Neuronal stem cell (in vitro differentiated cells): ENCODE measurements around the gene PARD3B.

ENCODE experiments used
- DNase-seq: peaks from one replicate; pipeline ENCODE4 v3.0.0-alpha.2; 2013; ENCODE audit warnings: low spot score
- H2AFZ ChIP-seq: one replicate; pipeline ENCODE4 v1.6.1; 2013; ENCODE audit warnings: mild to moderate bottlenecking, low read length, inconsistent platforms
- H2AK5ac ChIP-seq: 2 replicates; pipeline ENCODE4 v1.6.1; 2013; ENCODE audit warnings: low read depth, mild to moderate bottlenecking, inconsistent platforms, low read length, moderate library complexity, mixed read lengths
- H2BK120ac ChIP-seq: 2 replicates; pipeline ENCODE4 v1.6.1; 2013; ENCODE audit warnings: low read depth, mild to moderate bottlenecking, inconsistent platforms, low read length, moderate library complexity, mixed read lengths
- H2BK12ac ChIP-seq: one replicate; pipeline ENCODE4 v1.6.1; 2013; ENCODE audit warnings: low read length, inconsistent platforms
- H2BK15ac ChIP-seq: 2 replicates; pipeline ENCODE4 v1.6.1; 2013; ENCODE audit warnings: mild to moderate bottlenecking, low read length, inconsistent platforms, mixed read lengths
- H2BK5ac ChIP-seq: one replicate; pipeline ENCODE4 v1.6.1; 2013; ENCODE audit warnings: inconsistent platforms, mild to moderate bottlenecking, low read length, moderate library complexity
- H3K14ac ChIP-seq: one replicate; pipeline ENCODE4 v1.6.1; 2013; ENCODE audit warnings: low read length, inconsistent platforms
- H3K18ac ChIP-seq: 2 replicates; pipeline ENCODE4 v1.6.1; 2013; ENCODE audit warnings: low read length, inconsistent platforms
- H3K23ac ChIP-seq: 2 replicates; pipeline ENCODE4 v1.6.1; 2013; ENCODE audit warnings: low read depth, mild to moderate bottlenecking, mixed read lengths, low read length, inconsistent platforms; ENCODE audit not compliant: poor library complexity
- H3K27ac ChIP-seq: replicated peaks from 3 replicates; pipeline ENCODE4 v1.5.1; 2013; ENCODE audit warnings: low read length, inconsistent platforms
- H3K27me3 ChIP-seq, 3 experiments: 2 replicates each; pipeline ENCODE4 v1.6.1; 2013; ENCODE audit warnings: low read length in 3 of 3, mild to moderate bottlenecking in 2 of 3, inconsistent platforms in 1 of 3, low read depth in 1 of 3, mixed read lengths in 1 of 3, moderate library complexity in 1 of 3; ENCODE audit not compliant: control insufficient read depth in 3 of 3, insufficient read depth in 3 of 3
- H3K36me3 ChIP-seq, 2 donors: replicated peaks in 1 of 2; 2 replicates each; pipeline ENCODE4 v1.6.1; 2013; ENCODE audit warnings: low read length in 2 of 2; ENCODE audit not compliant: control insufficient read depth in 2 of 2, insufficient read depth in 2 of 2
- H3K4ac ChIP-seq: 2 replicates; pipeline ENCODE4 v1.6.1; 2013; ENCODE audit warnings: inconsistent platforms, mild to moderate bottlenecking, low read length, moderate library complexity
- H3K4me1 ChIP-seq, 2 donors: 1 replicate in 1 of 2; 2 replicates in 1 of 2; pipeline ENCODE4 v1.6.1; 2013; ENCODE audit warnings: low read length in 2 of 2, low read depth in 1 of 2; ENCODE audit not compliant: control insufficient read depth in 2 of 2, insufficient read depth in 1 of 2
- H3K4me2 ChIP-seq: one replicate; pipeline ENCODE4 v1.6.1; 2013; ENCODE audit warnings: mild to moderate bottlenecking, low read length, inconsistent platforms; ENCODE audit not compliant: insufficient read depth, poor library complexity, severe bottlenecking
- H3K4me3 ChIP-seq, 2 donors: 2 replicates each; pipeline ENCODE4 v1.5.1; 2013; ENCODE audit warnings: low read length in 2 of 2, mild to moderate bottlenecking in 2 of 2, inconsistent platforms in 1 of 2, moderate library complexity in 1 of 2
- H3K79me1 ChIP-seq: one replicate; pipeline ENCODE4 v1.6.1; 2013; ENCODE audit warnings: low read depth, mild to moderate bottlenecking, inconsistent platforms, low read length, moderate library complexity
- H3K9ac ChIP-seq: one replicate; pipeline ENCODE4 v1.6.1; 2013; ENCODE audit warnings: mild to moderate bottlenecking, low read depth, low read length, inconsistent platforms; ENCODE audit not compliant: poor library complexity
- H3K9me3 ChIP-seq, 2 donors: replicated peaks in 1 of 2; 2 replicates each; pipeline versions ENCODE3 to v1.6.1; 2013; ENCODE audit warnings: low read length in 2 of 2, mild to moderate bottlenecking in 2 of 2, inconsistent platforms in 1 of 2, low read depth in 1 of 2, mixed read lengths in 1 of 2, moderate library complexity in 1 of 2; ENCODE audit not compliant: control insufficient read depth in 2 of 2, insufficient read depth in 1 of 2
- H4K8ac ChIP-seq: one replicate; pipeline ENCODE4 v1.6.1; 2013; ENCODE audit warnings: low read depth, mild to moderate bottlenecking, inconsistent platforms, low read length, moderate library complexity
- H4K91ac ChIP-seq: one replicate; pipeline ENCODE4 v1.6.1; 2013; ENCODE audit warnings: low read length, low read depth, mild to moderate bottlenecking, inconsistent platforms; ENCODE audit not compliant: poor library complexity
- WGBS, 2 donors: extraction: QIAGEN DNeasy Blood & Tissue Kit; methylation state at CpG; one replicate each; pipeline ENCODE4 v1.1.7; 2013; ENCODE audit warnings: missing lambda C conversion rate in 2 of 2, mixed read lengths in 1 of 2; ENCODE audit not compliant: insufficient read length in 2 of 2, insufficient replicate concordance in 1 of 2; ENCODE audit errors: extremely low coverage in 2 of 2; 5-methylcytosine and 5-hydroxymethylcytosine counted together

PARD3B gene

DNA sequence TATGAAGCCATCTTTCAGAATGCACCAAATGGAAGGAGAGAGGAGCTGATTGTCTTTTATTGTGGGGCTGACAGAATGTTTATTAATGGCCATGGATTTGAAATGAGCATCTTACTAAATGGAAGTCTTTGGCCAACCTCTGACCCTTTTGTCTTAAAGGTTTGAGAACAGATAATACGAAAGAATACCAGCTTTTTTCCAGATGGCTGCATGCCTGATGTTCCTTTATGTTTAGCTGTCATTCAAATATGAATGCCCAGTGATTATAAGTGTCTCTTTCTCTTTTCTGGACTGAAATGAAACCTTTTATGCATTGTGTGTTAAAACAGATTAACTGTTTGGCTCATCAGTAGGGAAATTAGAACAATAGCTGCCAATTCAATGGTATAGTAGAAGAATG lies 46.0 kb downstream of the PARD3B start:
- Histone ChIP-seq H2BK12ac (no peak overlapping the region), H3K23ac (no peak overlapping the region), H3K4me2 (no peak overlapping the region), H2AK5ac (no peak overlapping the region), H2BK15ac (no peak overlapping the region), H3K4me3 (no peak overlapping the region), H2BK5ac (no peak overlapping the region), H2BK120ac (no peak overlapping the region), H3K27ac (no peak overlapping the region), H3K4me1 (peaks cover 6 to 36% of the 10 kb centered on the region in 2 donors), H3K36me3 (no peaks in the 10 kb centered on the region), H3K18ac (no peak overlapping the region), H4K91ac (no peak overlapping the region), H3K79me1 (no peaks in the 10 kb centered on the region), H3K14ac (no peak overlapping the region), H2AFZ (no peak overlapping the region), H3K27me3 (no peaks in the 10 kb centered on the region), H3K4ac (no peak overlapping the region), H3K9me3 (peaks cover 7 to 25% of the 10 kb centered on the region in 2 donors), H4K8ac (no peak overlapping the region), H3K9ac (no peak overlapping the region)
- DNase-seq = peak; percentile 12
- no CpG with 5 or more reads among the region's 1 CpG for WGBS, 2 donors

DNA sequence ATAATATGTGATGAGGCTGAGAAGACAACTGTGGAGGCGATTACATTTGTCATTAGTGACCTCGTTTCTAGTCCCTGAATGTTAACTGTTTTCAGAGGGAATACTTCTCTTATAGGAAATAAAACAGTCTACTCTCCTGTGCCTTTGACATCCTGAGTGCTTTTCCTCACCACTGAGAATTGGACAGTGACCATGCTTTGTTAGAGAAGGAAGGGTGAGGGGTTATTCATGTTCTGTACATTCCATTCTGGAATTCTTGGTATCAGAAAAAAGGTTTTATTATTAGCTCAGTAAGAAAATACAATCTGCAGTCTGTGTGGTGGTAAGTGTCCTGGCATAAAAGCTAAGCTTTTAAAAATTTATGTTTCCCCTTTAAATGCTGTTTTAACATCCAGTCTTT lies 58.8 kb downstream of the PARD3B start:
- Histone ChIP-seq H2AK5ac (no peak overlapping the region), H3K36me3 (peaks cover 0 to 2% of the 10 kb centered on the region in 2 donors), H3K14ac (no peak overlapping the region), H3K4me3 (no peak overlapping the region), H2BK15ac (no peak overlapping the region), H4K91ac (no peak overlapping the region), H3K27me3 (no peaks in the 10 kb centered on the region), H3K27ac (no peak overlapping the region), H2BK12ac (no peak overlapping the region), H3K79me1 (no peaks in the 10 kb centered on the region), H3K9ac (no peak overlapping the region), H2AFZ (no peak overlapping the region), H3K4me1 (peaks cover 3 to 9% of the 10 kb centered on the region in 2 donors), H3K9me3 (peaks cover 0 to 21% of the 10 kb centered on the region in 2 donors), H3K18ac (no peak overlapping the region), H3K4me2 (no peak overlapping the region), H3K23ac (no peak overlapping the region), H2BK5ac (no peak overlapping the region), H2BK120ac (no peak overlapping the region), H4K8ac (no peak overlapping the region), H3K4ac (no peak overlapping the region)
- DNase-seq = no peak
- WGBS, 2 donors = no CpG with 5 or more reads among the region's 2 CpGs

DNA sequence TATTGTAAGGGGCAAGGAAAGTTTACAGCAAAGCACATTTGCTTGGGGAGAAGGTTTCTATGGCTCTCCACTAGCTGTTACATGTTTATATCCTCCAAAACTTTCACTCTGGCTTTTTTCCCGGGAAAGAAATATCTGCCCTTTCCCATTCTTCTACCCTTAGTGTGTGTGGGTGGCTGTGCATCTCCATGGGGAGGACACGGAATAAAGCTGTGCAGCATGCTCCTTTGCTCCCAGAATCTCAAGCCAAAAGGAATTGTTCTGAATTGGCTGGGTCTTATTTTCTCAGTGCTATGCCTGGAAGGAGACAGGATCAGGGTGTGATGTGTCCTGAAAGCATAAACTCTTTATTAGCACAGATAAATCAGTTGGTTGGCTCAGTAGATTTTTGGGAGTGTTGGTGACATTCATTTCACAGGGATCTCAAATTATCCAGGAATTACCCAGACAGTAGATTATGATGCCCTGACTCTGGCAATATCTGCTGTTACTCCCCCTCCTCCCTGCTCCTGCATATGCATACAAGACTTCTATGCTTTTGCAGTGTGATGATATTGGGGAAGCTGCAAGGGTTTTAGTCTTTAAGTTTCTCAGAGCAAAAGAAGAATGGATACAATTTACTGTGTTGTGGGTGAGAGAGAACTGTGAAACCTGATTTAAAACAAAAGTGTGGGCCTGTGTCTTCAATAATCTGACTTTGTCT lies 63.1 kb downstream of the PARD3B start:
- no peak overlapping the region for H2BK12ac ChIP-seq
- H3K18ac ChIP-seq = no peak overlapping the region
- no peak overlapping the region for H3K14ac ChIP-seq
- no peak overlapping the region for H4K91ac ChIP-seq
- no peak overlapping the region for H2BK5ac ChIP-seq
- H3K9ac ChIP-seq = no peak overlapping the region
- no peak overlapping the region for H2AFZ ChIP-seq
- DNase-seq = no peak
- no peaks in the 10 kb centered on the region for H3K9me3 ChIP-seq
- no peak overlapping the region for H3K4ac ChIP-seq
- H3K4me3 ChIP-seq = no peak overlapping the region
- no peak overlapping the region for H2BK120ac ChIP-seq
- H3K4me1 ChIP-seq = peaks cover 3 to 9% of the 10 kb centered on the region in 2 donors
- H3K27ac ChIP-seq = no peak overlapping the region
- no peak overlapping the region for H2BK15ac ChIP-seq
- H3K4me2 ChIP-seq = no peak overlapping the region
- no peaks in the 10 kb centered on the region for H3K27me3 ChIP-seq
- no peak overlapping the region for H4K8ac ChIP-seq
- WGBS, 2 donors = no CpG with 5 or more reads among the region's 2 CpGs
- H3K36me3 ChIP-seq = peaks cover 0 to 2% of the 10 kb centered on the region in 2 donors
- H3K23ac ChIP-seq = no peak overlapping the region
- no peaks in the 10 kb centered on the region for H3K79me1 ChIP-seq
- H2AK5ac ChIP-seq = no peak overlapping the region

- no CpG with 5 or more reads among the region's 5 CpGs for WGBS, 2 donors
- H3K27ac ChIP-seq = no peak overlapping the region
- H4K91ac ChIP-seq = no peak overlapping the region
- H2BK12ac ChIP-seq = no peak overlapping the region
- no peak overlapping the region for H3K14ac ChIP-seq
- H2AFZ ChIP-seq = no peak overlapping the region
- no peaks in the 10 kb centered on the region for H3K36me3 ChIP-seq
- H3K4ac ChIP-seq = no peak overlapping the region
- H3K4me1 ChIP-seq = peaks cover 1 to 9% of the 10 kb centered on the region in 2 donors
- no peak overlapping the region for H2BK120ac ChIP-seq
- no peak overlapping the region for H3K4me3 ChIP-seq
- no peak for DNase-seq
- H3K23ac ChIP-seq = no peak overlapping the region
- no peak overlapping the region for H4K8ac ChIP-seq
- H3K9ac ChIP-seq = no peak overlapping the region
- no peak overlapping the region for H2BK15ac ChIP-seq
- no peak overlapping the region for H3K18ac ChIP-seq
- H3K4me2 ChIP-seq = no peak overlapping the region
- peaks cover 0 to 16% of the 10 kb centered on the region in 2 donors for H3K9me3 ChIP-seq
- H3K79me1 ChIP-seq = no peaks in the 10 kb centered on the region
- no peak overlapping the region for H2AK5ac ChIP-seq
- H3K27me3 ChIP-seq = no peaks in the 10 kb centered on the region
- H2BK5ac ChIP-seq = no peak overlapping the region
Observed at GRCh38 chr2:204611017-204611631, 65.8 kb downstream of the PARD3B start.
